WTC11 (cell line): Measurements from ENCODE around the gene FRMD8.

ENCODE experiments used
- CTCF ChIP-seq: fragments of 200-600 bp; IDR thresholded peaks from 2 replicates; pipeline ENCODE4 v1.8.0; 2022; ENCODE audit warnings: antibody characterized with exemption
- KAT7 ChIP-seq: sonication (generic); formaldehyde crosslinking; IDR thresholded peaks from 2 replicates; pipeline ENCODE4 v1.8.1; 2023; ENCODE audit warnings: missing genetic modification reagents, mild to moderate bottlenecking, borderline replicate concordance
- MLX ChIP-seq: sonication (generic); formaldehyde crosslinking; IDR thresholded peaks from 2 replicates; pipeline ENCODE4 v1.8.1; 2023; ENCODE audit warnings: mild to moderate bottlenecking, missing genetic modification reagents, moderate library complexity
- MYBL2 ChIP-seq: sonication (generic); formaldehyde crosslinking; IDR thresholded peaks from 2 replicates; pipeline ENCODE4 v1.8.1; 2023; ENCODE audit warnings: mild to moderate bottlenecking, moderate library complexity, missing genetic modification reagents
- RORB ChIP-seq: fragments of 250-450 bp; sonication (Bioruptor Pico); IDR thresholded peaks from 2 replicates; pipeline ENCODE4 v1.9.0; 2021; ENCODE audit warnings: mild to moderate bottlenecking
- TEAD1 ChIP-seq: sonication (generic); formaldehyde crosslinking; IDR thresholded peaks from 2 replicates; pipeline ENCODE4 v1.8.0; 2022; ENCODE audit warnings: mild to moderate bottlenecking, missing genetic modification reagents
- TEAD4 ChIP-seq: sonication (generic); formaldehyde crosslinking; IDR thresholded peaks from 2 replicates; pipeline ENCODE4 v1.8.0; 2022; ENCODE audit warnings: mild to moderate bottlenecking, missing genetic modification reagents
- ZNF219 ChIP-seq: sonication (generic); formaldehyde crosslinking; IDR thresholded peaks from 2 replicates; pipeline ENCODE4 v1.8.0; 2023; ENCODE audit warnings: missing genetic modification reagents, mild to moderate bottlenecking, borderline replicate concordance
- ZNF416 ChIP-seq: fragments of 250-450 bp; sonication (Bioruptor Pico); IDR thresholded peaks from 2 replicates; pipeline ENCODE4 v1.9.0; 2021; ENCODE audit warnings: mild to moderate bottlenecking, inconsistent platforms
- TF ChIP-seq, protein P1 (sequence below): sonication (generic); formaldehyde crosslinking; IDR thresholded peaks from 2 replicates; pipeline ENCODE4 v1.8.0; 2023; ENCODE audit warnings: missing genetic modification reagents
- TF ChIP-seq, protein P2 (sequence below): sonication (generic); formaldehyde crosslinking; IDR thresholded peaks from 2 replicates; pipeline ENCODE4 v1.8.1; 2023; ENCODE audit warnings: mild to moderate bottlenecking, missing genetic modification reagents, moderate library complexity
- TF ChIP-seq, protein P3 (sequence below): sonication (generic); formaldehyde crosslinking; conservative IDR thresholded peaks from 2 replicates; pipeline ENCODE4 v1.8.1; 2022; ENCODE audit warnings: mild to moderate bottlenecking, missing genetic modification reagents

DNA sequence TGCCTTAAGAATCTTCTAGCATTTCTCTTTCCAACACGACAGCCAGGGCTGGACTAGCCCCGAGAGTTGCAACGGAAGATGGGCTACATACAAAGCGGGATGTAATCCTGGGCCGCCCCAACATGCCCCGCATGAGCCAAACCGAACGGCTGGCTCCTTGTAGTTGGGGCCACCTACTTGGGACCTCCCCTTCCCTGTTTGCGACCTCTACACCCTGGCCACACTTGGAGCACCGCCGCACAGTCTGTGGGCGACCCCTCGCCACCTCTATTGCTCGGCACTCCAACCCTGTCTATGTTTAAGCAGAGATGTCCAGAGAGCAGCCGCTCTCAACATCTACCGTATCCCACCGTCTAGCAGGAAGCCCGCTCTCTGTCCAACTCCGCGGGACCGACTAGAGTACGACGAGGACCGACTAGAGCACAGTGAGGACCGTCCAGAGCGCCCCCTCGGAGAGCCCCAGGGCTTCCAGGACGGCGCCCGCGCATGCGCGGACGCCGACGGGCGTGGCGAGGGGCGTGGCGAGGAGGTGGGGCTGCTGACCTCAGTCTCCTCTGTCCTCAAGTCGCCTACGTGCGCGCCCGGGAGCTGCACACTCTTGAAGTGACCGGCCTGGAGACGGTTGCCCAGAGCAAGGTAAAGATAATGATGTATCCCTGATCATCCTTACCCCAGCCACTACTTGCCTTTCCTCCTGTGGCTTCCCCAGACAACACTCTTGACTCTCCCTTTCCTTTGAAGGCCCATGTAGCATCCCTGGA, 68.4 kb downstream of the FRMD8 start:
- TF ChIP-seq CTCF (no peak), ZNF416 (no peak), MLX (CRISPR knock-in tag) (no peak), TEAD4 (CRISPR knock-in tag) (no peak), TEAD1 (CRISPR knock-in tag) (no peak), KAT7 (CRISPR knock-in tag) (no peak), ZNF219 (no peak), RORB (CRISPR knock-in tag) (no peak), MYBL2 (CRISPR knock-in tag) (no peak)
- TF ChIP-seq, protein P1, sequence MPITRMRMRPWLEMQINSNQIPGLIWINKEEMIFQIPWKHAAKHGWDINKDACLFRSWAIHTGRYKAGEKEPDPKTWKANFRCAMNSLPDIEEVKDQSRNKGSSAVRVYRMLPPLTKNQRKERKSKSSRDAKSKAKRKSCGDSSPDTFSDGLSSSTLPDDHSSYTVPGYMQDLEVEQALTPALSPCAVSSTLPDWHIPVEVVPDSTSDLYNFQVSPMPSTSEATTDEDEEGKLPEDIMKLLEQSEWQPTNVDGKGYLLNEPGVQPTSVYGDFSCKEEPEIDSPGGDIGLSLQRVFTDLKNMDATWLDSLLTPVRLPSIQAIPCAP: no peak
- TF ChIP-seq, protein P2, sequence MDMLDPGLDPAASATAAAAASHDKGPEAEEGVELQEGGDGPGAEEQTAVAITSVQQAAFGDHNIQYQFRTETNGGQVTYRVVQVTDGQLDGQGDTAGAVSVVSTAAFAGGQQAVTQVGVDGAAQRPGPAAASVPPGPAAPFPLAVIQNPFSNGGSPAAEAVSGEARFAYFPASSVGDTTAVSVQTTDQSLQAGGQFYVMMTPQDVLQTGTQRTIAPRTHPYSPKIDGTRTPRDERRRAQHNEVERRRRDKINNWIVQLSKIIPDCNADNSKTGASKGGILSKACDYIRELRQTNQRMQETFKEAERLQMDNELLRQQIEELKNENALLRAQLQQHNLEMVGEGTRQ (CRISPR knock-in tag): no peak
- TF ChIP-seq, protein P3, sequence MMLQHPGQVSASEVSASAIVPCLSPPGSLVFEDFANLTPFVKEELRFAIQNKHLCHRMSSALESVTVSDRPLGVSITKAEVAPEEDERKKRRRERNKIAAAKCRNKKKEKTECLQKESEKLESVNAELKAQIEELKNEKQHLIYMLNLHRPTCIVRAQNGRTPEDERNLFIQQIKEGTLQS: no peak
